NOMO-1 (cell line): ENCODE measurements around the gene ZNF91.
"Not testable (repeated sequence)": the region's sequence is repeated elsewhere in the genome, so short reads cannot be mapped to it uniquely, and the experiment has no call there.

Source experiments
- DNase-seq, 2 experiments: peaks; one replicate each; lab custom pipeline; 2025; ENCODE audit not compliant: unreplicated experiment in 2 of 2; lab: John Stamatoyannopoulos, UW

ZNF91 gene

GRCh38 chr19:23399443-23399842 is 4.2 kb upstream of the ZNF91 start:
- DNase-seq, result no peak

- DNase-seq, result not testable (repeated sequence)
Measured at GRCh38 chr19:23395722-23396117, 449 bp upstream of the ZNF91 start.

DNA sequence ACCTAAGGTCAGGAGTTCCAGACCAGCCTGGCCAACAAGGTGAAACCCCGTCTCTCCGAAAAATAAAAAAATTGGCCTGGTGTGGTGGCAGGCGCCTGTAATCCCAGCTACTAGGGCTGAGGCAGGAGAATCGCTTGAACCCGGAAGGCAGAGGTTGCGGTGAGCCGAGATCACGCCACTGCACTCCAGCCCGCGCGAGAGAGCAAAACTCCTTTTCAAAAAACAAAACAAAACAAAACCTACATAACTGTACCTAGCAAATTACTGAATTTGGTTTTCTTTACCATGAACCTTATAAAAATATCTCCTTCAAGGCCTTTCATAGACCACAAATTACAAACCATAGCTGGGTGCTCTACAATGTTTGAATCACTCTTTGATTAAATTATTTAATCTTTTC is 760 bp downstream of the ZNF91 start:
- DNase-seq, result no peak

DNA sequence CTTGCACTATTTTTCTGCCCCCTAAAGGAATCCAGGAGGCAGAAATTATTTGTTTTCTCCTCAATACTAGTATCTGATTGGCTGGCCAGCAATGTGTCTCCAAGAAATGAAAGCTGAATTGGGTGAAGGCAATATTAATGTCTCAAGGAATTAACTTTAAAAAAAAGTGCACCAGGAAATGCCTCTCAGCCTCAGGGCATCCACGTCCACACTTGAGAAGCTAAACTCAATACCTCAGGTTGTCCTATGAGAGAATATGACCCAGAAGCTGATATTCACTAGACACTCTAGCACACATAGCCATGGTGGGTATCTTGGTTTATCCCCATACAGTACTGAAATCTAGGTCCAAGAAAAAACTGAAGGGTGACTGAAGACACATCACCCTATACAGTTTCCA is 2.1 kb downstream of the ZNF91 start:
- DNase-seq, result no peak

- DNase-seq, result no peak
Measured at GRCh38 chr19:23391236-23391635, 4.0 kb downstream of the ZNF91 start.

DNA sequence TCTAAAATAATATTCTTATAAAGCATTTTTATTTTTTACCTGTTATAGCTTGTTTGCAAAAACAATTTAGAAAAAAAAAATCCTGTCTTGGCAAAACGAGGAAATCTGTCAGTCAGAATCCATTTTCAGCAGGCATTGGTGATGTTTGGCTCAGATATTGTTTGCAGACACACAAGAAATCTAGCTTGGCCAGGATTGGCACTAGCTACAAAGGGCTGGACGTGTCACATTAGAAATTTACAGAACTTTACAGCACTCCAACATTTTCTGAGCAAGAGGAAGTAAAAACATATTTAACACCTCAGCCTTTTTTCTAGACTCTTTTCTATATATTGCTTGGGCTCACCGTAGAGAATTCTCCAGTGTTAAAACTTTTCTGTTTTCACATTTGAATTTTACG is 9.9 kb downstream of the ZNF91 start:
- DNase-seq, result no peak

- DNase-seq, result no peak
Measured at GRCh38 chr19:23384858-23385257, 10.4 kb downstream of the ZNF91 start.

DNA sequence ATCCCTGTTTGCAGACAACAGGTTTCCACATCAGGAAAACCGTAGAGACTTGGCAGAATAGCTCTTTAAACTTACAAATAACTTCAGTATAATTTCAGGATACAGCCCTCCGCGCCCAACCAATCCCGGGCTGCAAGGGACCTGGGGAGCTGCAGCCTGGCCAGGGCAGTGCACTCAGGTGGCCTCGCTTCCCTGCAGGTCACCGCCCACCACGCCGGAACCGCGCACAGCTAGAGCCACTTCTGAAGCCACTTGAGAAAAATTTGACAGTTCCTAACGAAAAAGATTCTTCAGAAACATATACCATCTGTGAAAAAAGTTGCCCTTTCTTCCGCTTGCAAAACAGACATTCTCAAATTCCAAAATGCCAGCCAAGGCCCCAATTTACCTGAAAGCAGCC is 11.1 kb downstream of the ZNF91 start:
- DNase-seq, result no peak

DNA sequence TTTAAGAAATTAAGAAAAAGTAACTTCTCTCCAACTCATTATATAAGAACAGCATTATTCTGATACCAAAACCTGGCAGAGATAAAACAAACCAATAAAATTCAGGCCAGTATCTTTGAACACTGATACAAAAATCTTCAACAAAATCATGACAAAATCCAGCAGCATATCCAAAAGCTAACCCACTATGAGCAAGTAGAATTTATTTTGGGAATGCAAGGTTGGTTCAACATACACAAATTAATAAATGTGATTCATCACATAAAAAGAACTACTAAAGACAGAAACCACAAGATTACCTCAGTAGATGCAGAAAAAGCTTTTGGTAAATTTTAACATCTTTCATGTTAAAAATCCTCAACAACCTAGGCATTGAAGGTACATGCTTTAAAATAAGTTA is 12.3 kb downstream of the ZNF91 start:
- no peak for DNase-seq

DNA sequence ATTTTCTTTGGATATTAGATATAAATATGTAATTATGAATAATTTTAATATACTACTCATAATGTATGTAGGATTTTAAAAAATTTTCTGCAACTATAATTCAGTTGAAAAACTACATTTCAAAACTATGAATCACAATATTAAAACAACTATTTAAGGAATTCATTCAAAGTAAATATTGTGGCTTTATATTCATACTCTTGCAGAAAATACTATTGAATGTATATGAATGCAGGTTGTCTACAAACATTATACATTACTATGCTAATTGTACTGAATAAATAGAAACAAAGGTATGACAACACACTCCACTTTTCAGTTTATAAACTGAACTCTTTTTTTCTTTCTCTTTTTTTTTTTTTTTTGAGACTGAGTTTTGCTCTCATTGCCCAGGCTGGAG is 14.2 kb downstream of the ZNF91 start:
- DNase-seq, result no peak

- DNase-seq, result not testable (repeated sequence)
Measured at GRCh38 chr19:23379671-23380070, 15.6 kb downstream of the ZNF91 start.

GRCh38 chr19:23378948-23379347 is 16.3 kb downstream of the ZNF91 start:
- no peak for DNase-seq

DNA sequence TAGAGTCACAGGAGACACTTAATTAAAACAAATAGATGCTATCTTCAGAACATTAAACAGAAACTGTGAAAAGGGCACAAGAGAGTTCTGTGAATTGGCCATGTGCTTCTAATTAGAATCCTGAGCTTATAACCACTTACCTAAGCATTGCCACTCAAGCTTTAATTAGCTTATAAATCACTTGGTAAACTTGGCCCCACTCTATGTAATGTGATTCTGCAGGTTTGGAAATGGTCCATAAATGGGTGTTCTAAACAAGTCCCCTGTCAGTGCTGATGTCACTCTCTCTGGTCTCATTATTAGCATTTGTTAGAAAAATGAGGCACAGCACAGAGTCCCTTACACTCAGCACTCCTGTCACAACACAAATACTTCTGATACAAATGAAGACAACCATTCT is 18.0 kb downstream of the ZNF91 start:
- no peak for DNase-seq

- DNase-seq, result no peak
Measured at GRCh38 chr19:23366437-23366836, 28.8 kb downstream of the ZNF91 start.

- not testable (repeated sequence) for DNase-seq
Measured at GRCh38 chr19:23366031-23366430, 29.2 kb downstream of the ZNF91 start.

GRCh38 chr19:23365222-23365621 is 30.0 kb downstream of the ZNF91 start:
- DNase-seq, result no peak

GRCh38 chr19:23361843-23362242 is 33.4 kb downstream of the ZNF91 start:
- not testable (repeated sequence) for DNase-seq

DNA sequence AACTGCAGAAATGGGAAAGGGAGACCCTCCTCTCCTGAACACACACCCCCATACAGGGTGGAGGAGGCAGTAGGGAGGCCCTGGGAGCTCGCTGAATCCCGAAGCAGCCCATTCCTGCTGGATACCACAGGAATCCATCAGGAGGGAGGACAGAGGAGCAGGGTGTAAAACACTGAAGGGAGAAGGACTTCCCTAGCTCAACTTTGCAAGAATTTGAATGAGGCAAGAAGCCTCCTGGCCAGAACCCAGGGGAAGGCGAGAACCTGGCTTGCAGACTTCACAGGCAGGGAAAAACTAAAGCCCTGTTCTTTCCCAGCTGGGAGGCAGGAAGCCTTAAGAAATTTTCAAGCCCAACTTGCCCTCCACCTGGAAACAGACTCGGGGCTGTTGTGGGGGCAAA is 43.5 kb downstream of the ZNF91 start:
- no peak for DNase-seq

DNA sequence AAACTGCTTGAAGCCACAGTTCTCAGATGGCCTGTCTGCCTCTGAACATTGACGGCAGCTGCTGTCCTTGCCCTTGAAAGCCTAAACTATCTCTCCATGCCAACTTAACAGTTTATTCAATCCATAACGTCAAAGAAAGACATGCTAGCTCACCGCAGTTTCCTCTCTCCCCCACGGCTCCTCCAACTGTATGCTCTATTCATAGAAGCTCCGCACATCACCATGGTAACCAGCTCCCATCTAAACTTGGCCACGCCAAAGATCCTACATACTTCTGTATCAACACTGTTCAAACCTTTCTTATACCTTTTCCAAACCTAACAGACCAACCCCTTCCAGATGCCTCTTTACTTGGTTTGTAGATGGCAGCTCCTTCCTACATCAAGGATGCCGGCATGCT is 48.6 kb downstream of the ZNF91 start:
- no peak for DNase-seq

DNA sequence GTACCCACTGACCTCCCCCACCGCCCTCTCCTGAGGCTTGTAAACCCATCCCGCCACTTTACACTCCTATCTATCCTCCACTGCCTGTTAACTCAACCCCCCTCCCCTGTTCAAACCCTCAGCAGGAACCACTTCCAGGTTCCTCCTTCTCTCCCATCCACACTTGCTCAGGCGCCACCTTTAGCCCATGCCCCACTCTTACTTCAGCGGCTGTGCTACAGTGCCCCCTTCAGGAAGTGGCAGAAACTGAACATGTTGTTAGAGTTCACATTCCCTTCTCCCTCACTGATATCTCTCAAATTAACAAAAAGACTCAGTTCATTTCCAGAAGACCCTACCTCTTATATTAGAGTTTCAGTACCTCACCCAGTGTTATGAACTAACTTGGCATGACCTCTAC is 49.4 kb downstream of the ZNF91 start:
- no peak for DNase-seq

DNA sequence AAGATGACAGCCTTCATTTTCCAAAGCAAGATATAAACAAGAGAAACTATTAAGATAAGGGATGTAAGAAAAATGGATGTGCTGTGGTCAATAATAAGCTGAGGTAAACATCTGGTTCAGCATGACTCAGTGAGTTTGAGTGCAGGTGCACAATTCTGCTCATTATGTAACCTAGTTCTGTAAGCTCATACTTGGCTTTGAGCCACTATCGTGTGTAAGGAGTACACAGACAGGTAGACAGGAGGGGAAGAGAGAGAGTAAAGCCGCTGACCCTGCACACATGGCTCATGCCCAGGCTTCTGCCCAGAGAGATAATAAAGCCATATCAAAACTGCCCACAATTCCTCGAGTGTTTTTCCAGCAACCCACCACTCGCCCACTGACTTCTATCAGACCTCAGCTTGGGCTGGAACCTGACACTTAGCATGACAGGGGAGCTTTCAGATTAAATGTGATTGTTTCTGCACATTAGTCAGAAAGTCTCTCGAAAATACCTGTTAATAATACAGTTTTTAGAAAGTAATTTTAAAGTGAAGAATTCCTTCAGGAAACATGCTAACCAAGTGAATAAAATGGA is 51.7 kb downstream of the ZNF91 start:
- no peak for DNase-seq

- DNase-seq, result no peak
Measured at GRCh38 chr19:23328211-23328610, 67.1 kb downstream of the ZNF91 start.

- DNase-seq, result no peak
Measured at GRCh38 chr19:23321953-23322549, 73.2 kb downstream of the ZNF91 start.
